Effector memory CD4-positive, alpha-beta T cell (primary cell): ENCODE data around the gene PHYHD1.
A peak's percentile ranks its signal among the peaks of the same experiment; 100 is the strongest.
"Not testable (repeated sequence)": the region's sequence is repeated elsewhere in the genome, so short reads cannot be mapped to it uniquely, and the experiment has no call there.

Experiments used
- DNase-seq, 3 donors: peaks; one replicate each; pipeline ENCODE4 v3.0.0-alpha.2; 2020
- H3K27ac ChIP-seq: 2 replicates; pipeline ENCODE4 v1.7.0; 2013; ENCODE audit warnings: mild to moderate bottlenecking, low read length, moderate library complexity; ENCODE audit not compliant: insufficient read depth, poor library complexity, severe bottlenecking
- H3K27me3 ChIP-seq: replicated peaks from 2 replicates; pipeline ENCODE4 v1.7.0; 2013; ENCODE audit warnings: mild to moderate bottlenecking, low read length; ENCODE audit not compliant: insufficient read depth, control insufficient read depth, poor library complexity, severe bottlenecking
- H3K36me3 ChIP-seq: 2 replicates; pipeline ENCODE4 v1.7.0; 2013; ENCODE audit warnings: mild to moderate bottlenecking, low read length, moderate library complexity; ENCODE audit not compliant: control insufficient read depth, insufficient read depth
- H3K4me1 ChIP-seq: 2 replicates; pipeline ENCODE4 v1.7.0; 2013; ENCODE audit warnings: low read length, mild to moderate bottlenecking; ENCODE audit not compliant: control insufficient read depth, insufficient read depth, poor library complexity, severe bottlenecking
- H3K4me3 ChIP-seq: 2 replicates; pipeline ENCODE4 v1.7.0; 2013; ENCODE audit warnings: low read length, low read depth, mild to moderate bottlenecking; ENCODE audit not compliant: insufficient read depth, poor library complexity, severe bottlenecking
- H3K9me3 ChIP-seq: 2 replicates; pipeline ENCODE4 v1.7.0; 2013; ENCODE audit warnings: mild to moderate bottlenecking, low read length, moderate library complexity; ENCODE audit not compliant: control insufficient read depth

The PHYHD1 gene

DNA sequence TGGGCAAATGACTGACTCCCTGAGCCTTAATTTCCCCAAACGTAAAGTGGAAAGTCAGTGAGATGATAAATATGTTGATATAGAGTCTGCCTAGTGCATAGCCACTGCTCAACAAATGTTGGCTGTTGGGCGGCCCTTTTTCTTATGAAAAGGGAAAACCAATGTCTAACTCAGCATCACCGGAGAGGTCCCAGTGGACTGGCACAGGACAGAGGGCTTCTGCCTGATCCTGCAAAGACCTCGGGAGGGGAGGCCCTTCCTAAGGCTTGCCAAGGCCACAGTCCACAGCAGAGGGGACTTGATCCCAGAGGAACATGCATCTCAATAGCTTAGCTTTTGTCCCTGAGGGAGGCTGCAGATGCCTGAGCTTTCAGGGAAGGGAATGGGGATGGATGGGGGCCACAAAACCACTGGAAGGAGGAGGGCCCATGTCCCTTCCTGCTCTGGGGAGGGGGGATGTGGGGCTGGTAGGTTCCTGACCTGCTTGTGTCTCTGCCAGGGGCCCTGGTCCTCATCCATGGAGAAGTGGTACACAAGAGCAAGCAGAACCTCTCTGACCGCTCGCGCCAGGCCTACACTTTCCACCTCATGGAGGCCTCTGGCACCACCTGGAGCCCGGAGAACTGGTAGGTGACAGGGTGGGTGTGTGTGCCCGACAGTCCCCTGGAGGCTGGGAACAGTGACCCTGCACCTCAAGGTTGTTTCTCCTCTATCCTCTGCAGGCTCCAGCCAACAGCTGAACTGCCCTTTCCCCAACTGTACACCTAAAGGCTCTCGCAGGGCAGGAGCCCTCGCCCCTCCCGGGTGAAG is 20.4 kb downstream of the PHYHD1 start:
- Histone ChIP-seq H3K27me3 (no peaks in the 10 kb centered on the region), H3K4me1 (peaks cover 3% of the 10 kb centered on the region), H3K4me3 (no peak overlapping the region), H3K27ac (no peak overlapping the region), H3K36me3 (no peaks in the 10 kb centered on the region), H3K9me3 (no peaks in the 10 kb centered on the region)
- no peak for DNase-seq

GRCh38 chr9:128943832-128944620 is 23.2 kb downstream of the PHYHD1 start:
- no peak for DNase-seq
- Histone ChIP-seq H3K4me1 (peaks cover 13% of the 10 kb centered on the region), H3K27ac (no peak overlapping the region), H3K4me3 (no peak overlapping the region), H3K27me3 (no peaks in the 10 kb centered on the region), H3K36me3 (no peaks in the 10 kb centered on the region), H3K9me3 (no peaks in the 10 kb centered on the region)

- H3K27me3 ChIP-seq, H3K9me3 ChIP-seq, H3K4me3 ChIP-seq, H3K27ac ChIP-seq, DNase-seq, H3K36me3 ChIP-seq: not testable (repeated sequence)
- peaks cover 13% of the 10 kb centered on the region for H3K4me1 ChIP-seq
These were observed 24.2 kb downstream of the PHYHD1 start for GRCh38 chr9:128944966-128945365.

DNA sequence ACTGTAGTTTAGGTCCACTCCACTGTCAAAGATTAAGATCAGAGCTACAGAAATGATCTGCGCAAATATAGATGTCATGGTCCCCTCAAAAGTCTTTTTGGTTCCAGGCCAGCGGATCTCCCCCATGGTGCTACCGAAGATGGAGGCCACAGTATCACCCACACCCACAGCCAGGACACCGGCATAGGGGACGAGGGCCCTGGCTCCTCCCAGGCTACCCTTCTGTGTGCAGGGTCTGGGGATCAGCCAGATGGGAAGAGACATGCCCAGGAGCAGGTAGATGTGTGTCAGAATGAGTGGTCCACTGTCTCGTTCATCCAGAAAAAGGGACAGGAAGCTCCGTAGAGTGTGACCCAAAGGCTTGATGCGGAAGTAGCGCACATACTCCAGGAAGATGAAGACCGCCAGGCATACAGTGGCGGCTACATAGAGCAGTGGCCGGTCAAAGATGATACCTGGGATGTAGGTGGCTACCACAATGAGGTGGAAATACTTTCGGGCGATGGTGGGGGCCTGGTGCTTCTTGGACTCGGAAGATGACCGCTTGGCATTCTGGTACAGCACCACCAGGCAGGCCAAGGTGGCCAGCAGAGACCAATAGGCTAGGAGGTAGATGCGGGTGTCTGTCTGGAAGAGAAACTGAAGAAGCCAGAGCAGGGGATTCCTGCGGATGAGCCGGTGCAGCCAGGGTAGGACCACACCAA is 25.2 kb downstream of the PHYHD1 start:
- DNase-seq, result no peak
- Histone ChIP-seq H3K4me3 (no peak overlapping the region), H3K9me3 (no peaks in the 10 kb centered on the region), H3K27me3 (no peaks in the 10 kb centered on the region), H3K27ac (no peak overlapping the region), H3K36me3 (peaks cover 6% of the 10 kb centered on the region), H3K4me1 (peaks cover 13% of the 10 kb centered on the region)

GRCh38 chr9:128946571-128947276 is 25.9 kb downstream of the PHYHD1 start:
- Histone ChIP-seq H3K4me1 (peaks cover 13% of the 10 kb centered on the region), H3K27me3 (no peaks in the 10 kb centered on the region), H3K36me3 (peaks cover 6% of the 10 kb centered on the region), H3K27ac (peak overlapping the region; percentile 87), H3K4me3 (peak overlapping the region; percentile 85), H3K9me3 (no peaks in the 10 kb centered on the region)
- DNase-seq, result no peak

DNA sequence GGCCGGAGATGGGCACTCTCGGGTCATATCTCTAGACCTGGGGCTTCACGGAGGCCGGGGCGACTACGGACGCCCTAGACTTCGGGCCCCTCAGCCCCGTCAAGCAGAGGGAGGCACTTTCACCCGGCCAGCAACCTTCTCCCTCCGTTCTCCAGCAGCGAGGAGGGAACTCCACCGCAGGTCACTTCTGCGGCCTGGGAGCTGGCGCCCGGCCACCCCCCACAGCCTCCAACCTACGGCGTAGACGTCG is 26.4 kb downstream of the PHYHD1 start:
- Histone ChIP-seq H3K9me3 (no peaks in the 10 kb centered on the region), H3K4me1 (peaks cover 13% of the 10 kb centered on the region), H3K4me3 (peak overlapping the region; percentile 85), H3K27me3 (no peaks in the 10 kb centered on the region), H3K36me3 (peaks cover 6% of the 10 kb centered on the region), H3K27ac (peak overlapping the region; percentile 87)
- no peak for DNase-seq

- H3K27ac ChIP-seq, result peak within 1 kb of the TSS; percentile 87
- H3K9me3 ChIP-seq, result no peaks in the 10 kb centered on the region
- no peaks in the 10 kb centered on the region for H3K27me3 ChIP-seq
- H3K4me1 ChIP-seq, result peaks cover 13% of the 10 kb centered on the region
- DNase-seq, result peak; percentile 95 to 98 (median 97)
- peak within 1 kb of the TSS; percentile 85 for H3K4me3 ChIP-seq
- H3K36me3 ChIP-seq, result peaks cover 6% of the 10 kb centered on the region
These were observed 26.9 kb downstream of the PHYHD1 start, which contains the start of the genes DOLK and NUP188 for GRCh38 chr9:128947527-128948301. DOLK (minus strand) TSS chr9:128947603; CDS start chr9:128947303, 300 bp downstream. NUP188 (plus strand) TSS chr9:128947699; CDS start chr9:128947720, 21 bp downstream.

GRCh38 chr9:128961403-128961802 is 40.6 kb downstream of the PHYHD1 start:
- H3K4me1 ChIP-seq, H3K27me3 ChIP-seq, H3K27ac ChIP-seq, H3K9me3 ChIP-seq, DNase-seq, H3K4me3 ChIP-seq: not testable (repeated sequence)
- peaks cover 34% of the 10 kb centered on the region for H3K36me3 ChIP-seq

DNA sequence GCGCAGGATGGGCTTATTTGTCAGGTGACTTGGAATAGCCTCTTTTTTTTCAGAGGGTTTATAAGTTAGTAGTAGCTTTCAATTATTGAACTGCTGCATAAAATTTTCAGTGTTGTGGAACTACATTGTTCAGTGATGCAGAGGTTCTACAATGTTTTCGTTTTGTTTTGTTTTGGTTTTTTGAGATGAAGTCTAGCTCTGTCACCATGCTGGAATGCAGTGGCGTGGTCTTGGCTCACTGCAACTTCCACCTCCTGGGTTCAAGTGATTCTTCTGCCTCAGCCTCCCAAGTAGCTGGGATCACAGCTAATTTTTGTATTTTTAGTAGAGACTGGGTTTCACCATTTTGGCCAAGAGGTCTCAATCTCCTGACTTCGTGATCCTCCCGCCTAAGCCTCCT is 48.7 kb downstream of the PHYHD1 start:
- Histone ChIP-seq H3K9me3 (no peaks in the 10 kb centered on the region), H3K36me3 (peaks cover 72% of the 10 kb centered on the region), H3K27me3 (no peaks in the 10 kb centered on the region), H3K4me1 (no peaks in the 10 kb centered on the region), H3K4me3 (no peak overlapping the region), H3K27ac (no peak overlapping the region)
- DNase-seq, result no peak
